K562 (cell line): Measurements from ENCODE around the gene ZFPM1. TPM values are rescaled to one million over a fixed set of nuclear protein-coding genes. Genes with fewer than 3 reads are reported as not detected.
A peak's percentile ranks its signal among the peaks of the same experiment; 100 is the strongest.

Experiments used
- CBX2 ChIP-seq: fragments of 200-600 bp; sonication (generic); IDR thresholded peaks from one replicate; pipeline ENCODE4 v1.6.1; 2012; ENCODE audit warnings: mild to moderate bottlenecking, low read length, inconsistent platforms; ENCODE audit not compliant: insufficient read depth, poor library complexity, severe bottlenecking
- EZH2 ChIP-seq: IDR thresholded peaks from 2 replicates; pipeline ENCODE4 v1.6.1; 2012; ENCODE audit warnings: low read depth, mild to moderate bottlenecking, inconsistent platforms, low read length, borderline replicate concordance
- FOXO4 ChIP-seq: fragments of 450-650 bp; formaldehyde crosslinking; IDR thresholded peaks from 2 replicates; pipeline ENCODE4 v1.4.0; 2020; ENCODE audit warnings: mild to moderate bottlenecking, moderate library complexity
- HINFP ChIP-seq: fragments of 450-650 bp; conservative IDR thresholded peaks from 2 replicates; pipeline ENCODE4 v1.6.1; 2016; ENCODE audit warnings: missing genetic modification characterization, low read depth, mild to moderate bottlenecking, control low read depth, missing compliant biosample characterization
- MBD1 ChIP-seq: fragments of 250-450 bp; sonication (Bioruptor Pico); IDR thresholded peaks from 2 replicates; pipeline ENCODE4 v1.8.0; 2022; ENCODE audit warnings: inconsistent platforms
- PKNOX1 ChIP-seq: fragments of 450-650 bp; IDR thresholded peaks from 2 replicates; pipeline ENCODE4 v1.6.1; 2016
- RBBP5 ChIP-seq: fragments of 200-600 bp; sonication (generic); IDR thresholded peaks from 2 replicates; pipeline ENCODE4 v1.6.1; 2012; ENCODE audit warnings: borderline replicate concordance, mild to moderate bottlenecking, low read length, control low read depth, inconsistent platforms; ENCODE audit not compliant: insufficient read depth, poor library complexity, severe bottlenecking
- SUPT5H ChIP-seq: fragments of 450-650 bp; IDR thresholded peaks from 2 replicates; pipeline ENCODE4 v1.6.1; 2016
- THAP7 ChIP-seq: fragments of 250-450 bp; sonication (Bioruptor Pico); IDR thresholded peaks from 2 replicates; pipeline ENCODE4 v1.5.0; 2021
- USF2 ChIP-seq: sonication (generic); formaldehyde crosslinking; IDR thresholded peaks from 2 replicates; pipeline ENCODE4 v1.5.0; 2020; ENCODE audit warnings: missing genetic modification reagents
- ZNF609 ChIP-seq: sonication (generic); formaldehyde crosslinking; IDR thresholded peaks from 2 replicates; pipeline ENCODE4 v1.8.1; 2023; ENCODE audit warnings: missing genetic modification reagents, mild to moderate bottlenecking, borderline replicate concordance
- ZNF668 ChIP-seq: fragments of 250-450 bp; sonication (Bioruptor Pico); IDR thresholded peaks from 2 replicates; pipeline ENCODE4 v1.8.0; 2022; ENCODE audit warnings: mild to moderate bottlenecking, inconsistent platforms
- polyA plus RNA-seq, 8 experiments: library from polyadenylated mRNA; depleted of rRNA in 4 of 8; stranded (reverse) in 5 of 8; unstranded in 3 of 8; fragments of >200 nt; fragmentation: Nextera tagmentation in 2 of 8; fragmentation: Illumina TruSeq in 1 of 8; extraction: Ambion mirVana in 2 of 8; extraction: Trizol in 1 of 8; gene quantifications; 2 replicates each; pipeline versions ENCODE4 v1.2.1 to v1.2.3, GENCODE V29; 2011 to 2014; ENCODE audit warnings: inconsistent platforms in 1 of 8, missing spikeins in 1 of 8
- total RNA-seq, 7 experiments: library from RNA; depleted of rRNA in 6 of 7; stranded (reverse); fragments of >200 nt in 6 of 7; fragmentation: Illumina TruSeq in 2 of 7; extraction: Trizol in 2 of 7; gene quantifications; 2 replicates each; pipeline versions ENCODE4 v1.2.1 to v1.2.3, GENCODE V29; 2011 to 2021; ENCODE audit warnings: low replicate concordance in 1 of 7

ZFPM1 gene
- total and polyA plus RNA-seq, 9 of the 15 experiments (the other 6 are each of a cell fraction or from before 2014, with no cell fraction given): 0.03 to 35.9 (median 1.4) TPM

GRCh38 chr16:88461331-88462269 lies 8.5 kb downstream of the ZFPM1 start (continued):
- TF ChIP-seq HINFP (tag): no peak
- peak; percentile 42 for TF ChIP-seq RBBP5
- TF ChIP-seq FOXO4 (CRISPR knock-in tag): no peak
- TF ChIP-seq THAP7 (CRISPR knock-in tag): no peak
- TF ChIP-seq ZNF609 (CRISPR knock-in tag): no peak
- TF ChIP-seq CBX2: no peak
- no peak for TF ChIP-seq EZH2
- TF ChIP-seq ZNF668 (CRISPR knock-in tag): no peak
- TF ChIP-seq MBD1 (CRISPR knock-in tag): no peak
- TF ChIP-seq PKNOX1: 0 out of 2 replicates have a peak, but pooled peaks have one; percentile 25
- TF ChIP-seq USF2 (CRISPR knock-in tag): no peak
- no peak for TF ChIP-seq SUPT5H
